K562 (cell line): ENCODE measurements around the gene OSM. TPM values are rescaled to one million over a fixed set of nuclear protein-coding genes. Genes with fewer than 3 reads are reported as not detected.

ENCODE experiments used
- ATAC-seq: fragments of 200-7000 bp; cut with Tn5 transposase; 3 replicates; pipeline ENCODE4 v1.9.1; 2020; ENCODE audit warnings: moderate library complexity
- BruUV-seq: library from RNA; stranded (reverse); fragments of 400-500 nt; replicated peaks from 2 replicates; lab custom pipeline; 2021; lab: Mats Ljungman, UMichigan
- CTCF ChIA-PET: fragments of 300-600 bp; formaldehyde crosslinking; extraction: SDS; loops from one replicate; lab custom pipeline; 2021; ENCODE audit warnings: low intra/inter-chr PET ratio; lab: Yijun Ruan, JAX
- POLR2A ChIA-PET: fragments of 300-600, 350-650 bp; sonication (Branson Sonifier 250); formaldehyde crosslinking; extraction: SDS; loops from one replicate; lab custom pipeline; 2021; ENCODE audit warnings: antibody characterized with exemption, inconsistent platforms; lab: Yijun Ruan, JAX
- DNase-seq, 4 experiments: peaks; one replicate each; pipeline versions ENCODE4 v3.0.0 to v3.0.0-alpha.2; 2011 to 2018; ENCODE audit warnings: low spot score in 3 of 4, mixed read lengths in 3 of 4; ENCODE audit errors: extremely low read depth in 1 of 4
- FAIRE-seq: peaks from 2 replicates; lab custom pipeline; 2011; peaks lifted over from hg19 to GRCh38; lab: Jason Lieb, UNC
- H2AFZ ChIP-seq: 2 replicates; pipeline ENCODE4 v1.6.0; 2011; ENCODE audit warnings: low read depth, low read length, control low read depth, inconsistent platforms
- H3K27ac ChIP-seq: fragments of 200-600 bp; 3 replicates; pipeline ENCODE4 v1.8.0; 2011; ENCODE audit warnings: low read depth, mild to moderate bottlenecking, control low read depth, inconsistent platforms, low read length, moderate library complexity, mixed read lengths; ENCODE audit errors: extremely low read depth
- H3K27me3 ChIP-seq, 2 experiments: fragments of 300-600 bp in 1 of 2; 2 replicates in 1 of 2; 3 replicates in 1 of 2; pipeline versions ENCODE4 v1.6.0 to v1.8.0; 2011; ENCODE audit warnings: inconsistent platforms in 2 of 2, low read length in 2 of 2, mild to moderate bottlenecking in 1 of 2, mixed read lengths in 1 of 2, moderate library complexity in 1 of 2; ENCODE audit not compliant: control insufficient read depth in 2 of 2, insufficient read depth in 2 of 2
- H3K36me3 ChIP-seq: fragments of 300-600 bp; 3 replicates; pipeline ENCODE4 v1.8.0; 2011; ENCODE audit warnings: mild to moderate bottlenecking, low read length, inconsistent platforms; ENCODE audit not compliant: control insufficient read depth, insufficient read depth
- H3K4me1 ChIP-seq, 2 experiments: fragments of 200-600 bp in 1 of 2; replicated peaks in 1 of 2; 2 replicates in 1 of 2; 3 replicates in 1 of 2; pipeline versions ENCODE4 v1.5.1 to v1.8.0; 2011; ENCODE audit warnings: inconsistent platforms in 2 of 2, low read length in 2 of 2, mild to moderate bottlenecking in 1 of 2, mixed read lengths in 1 of 2, moderate library complexity in 1 of 2; ENCODE audit not compliant: control insufficient read depth in 2 of 2, insufficient read depth in 2 of 2
- H3K4me2 ChIP-seq: 2 replicates; pipeline ENCODE4 v1.6.1; 2011; ENCODE audit warnings: low read length, control low read depth, inconsistent platforms, mixed read lengths; ENCODE audit not compliant: insufficient read depth
- H3K4me3 ChIP-seq: fragments of 200-600 bp; sonication (generic), shearing (Covaris generic); 2 replicates; pipeline ENCODE4 v1.5.1; 2016; ENCODE audit warnings: control low read depth, inconsistent platforms
- H3K79me2 ChIP-seq: fragments of 200-600 bp; 3 replicates; pipeline ENCODE4 v1.8.0; 2011; ENCODE audit warnings: low read length, inconsistent platforms; ENCODE audit not compliant: control insufficient read depth, insufficient read depth
- H3K9ac ChIP-seq, 2 experiments: 2 replicates each; pipeline versions ENCODE4 v1.6.0 to v1.6.1; 2011; ENCODE audit warnings: low read depth in 2 of 2, low read length in 2 of 2, control low read depth in 1 of 2, inconsistent platforms in 1 of 2, mild to moderate bottlenecking in 1 of 2, mixed read lengths in 1 of 2; ENCODE audit not compliant: insufficient read depth in 1 of 2
- H3K9me1 ChIP-seq: one replicate; pipeline ENCODE4 v1.6.0; 2011; ENCODE audit warnings: inconsistent platforms, mild to moderate bottlenecking, low read length, moderate library complexity; ENCODE audit not compliant: control insufficient read depth, insufficient read depth
- H3K9me3 ChIP-seq: replicated peaks from 2 replicates; pipeline ENCODE4 v1.5.1; 2011; ENCODE audit warnings: low read depth, low read length, inconsistent platforms; ENCODE audit not compliant: control insufficient read depth, insufficient read depth
- H4K20me1 ChIP-seq: replicated peaks from 2 replicates; pipeline ENCODE4 v1.6.1; 2011; ENCODE audit warnings: low read length, inconsistent platforms, mixed read lengths; ENCODE audit not compliant: control insufficient read depth, insufficient read depth
- SRSF9 ChIP-seq: fragments of 200-400 bp; formaldehyde crosslinking; IDR thresholded peaks from 2 replicates; pipeline ENCODE4 v1.6.1; 2017; ENCODE audit warnings: low read depth, low read length, borderline replicate concordance
- ZC3H4 ChIP-seq: sonication (generic); formaldehyde crosslinking; IDR thresholded peaks from 2 replicates; pipeline ENCODE4 v1.9.0; 2021; ENCODE audit warnings: missing genetic modification reagents, borderline replicate concordance
- ZNF12 ChIP-seq: sonication (generic); formaldehyde crosslinking; IDR thresholded peaks from 2 replicates; pipeline ENCODE4 v1.4.0; 2020; ENCODE audit warnings: mild to moderate bottlenecking, missing genetic modification reagents
- ZNF174 ChIP-seq: fragments of 250-450 bp; sonication (Bioruptor Pico); IDR thresholded peaks from 2 replicates; pipeline ENCODE4 v1.4.0; 2020; ENCODE audit warnings: mild to moderate bottlenecking
- WGBS: fragments of 100-300 bp; shearing (Covaris generic); methylation state at CpG from one replicate; pipeline ENCODE4 v1.1.6; 2016; ENCODE audit warnings: low coverage, mixed read lengths; ENCODE audit not compliant: insufficient coverage; ENCODE audit errors: missing lambda C conversion rate; 5-methylcytosine and 5-hydroxymethylcytosine counted together
- in situ Hi-C: fragments of 300-500 bp; cut with MboI; formaldehyde crosslinking; loops from 4 replicates; pipeline ENCODE4 v1.15.0; 2018; ENCODE audit warnings: inconsistent platforms, mixed read lengths
- intact Hi-C: fragments of 100-400 bp; cut with micrococcal nuclease; formaldehyde crosslinking; loops from 2 replicates; pipeline ENCODE4 v1.14.2; 2022
- polyA plus RNA-seq, 8 experiments: library from polyadenylated mRNA; depleted of rRNA in 4 of 8; stranded (reverse) in 5 of 8; unstranded in 3 of 8; fragments of >200 nt; fragmentation: Nextera tagmentation in 2 of 8; fragmentation: Illumina TruSeq in 1 of 8; extraction: Ambion mirVana in 2 of 8; extraction: Trizol in 1 of 8; gene quantifications; 2 replicates each; pipeline versions ENCODE4 v1.2.1 to v1.2.3, GENCODE V29; 2011 to 2014; ENCODE audit warnings: inconsistent platforms in 1 of 8, missing spikeins in 1 of 8
- total RNA-seq, 7 experiments: library from RNA; depleted of rRNA in 6 of 7; stranded (reverse); fragments of >200 nt in 6 of 7; fragmentation: Illumina TruSeq in 2 of 7; extraction: Trizol in 2 of 7; gene quantifications; 2 replicates each; pipeline versions ENCODE4 v1.2.1 to v1.2.3, GENCODE V29; 2011 to 2021; ENCODE audit warnings: low replicate concordance in 1 of 7

Gene OSM
- total and polyA plus RNA-seq, 9 of the 15 experiments (the other 6 are each of a cell fraction or from before 2014, with no cell fraction given): 0.22 TPM; not detected in 8

DNA sequence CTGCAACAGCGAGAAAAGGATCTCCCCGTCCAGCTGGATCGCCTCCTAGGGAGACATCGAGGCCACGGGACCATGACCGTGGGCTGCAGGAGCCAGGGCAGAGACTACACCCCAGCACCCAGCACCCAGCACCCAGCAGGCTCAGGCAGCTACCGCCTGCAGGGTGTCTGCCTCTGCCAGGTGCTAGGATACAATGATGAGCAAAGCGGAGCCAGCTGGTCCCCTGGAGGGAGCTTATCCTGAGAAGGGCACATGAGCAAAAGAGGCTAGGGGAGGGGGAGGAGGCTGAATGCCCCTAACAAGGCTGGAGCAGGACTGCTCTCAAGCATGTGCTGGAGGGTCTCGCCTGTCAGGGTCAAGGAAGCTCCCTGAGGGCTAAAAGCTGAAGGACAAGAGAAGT lies 27.4 kb upstream of the OSM start (continued):
- TF ChIP-seq ZNF174 (CRISPR knock-in tag) (no peak), ZNF12 (CRISPR knock-in tag) (no peak)
- TF ChIP-seq, all 486 proteins: peak for 0

DNA sequence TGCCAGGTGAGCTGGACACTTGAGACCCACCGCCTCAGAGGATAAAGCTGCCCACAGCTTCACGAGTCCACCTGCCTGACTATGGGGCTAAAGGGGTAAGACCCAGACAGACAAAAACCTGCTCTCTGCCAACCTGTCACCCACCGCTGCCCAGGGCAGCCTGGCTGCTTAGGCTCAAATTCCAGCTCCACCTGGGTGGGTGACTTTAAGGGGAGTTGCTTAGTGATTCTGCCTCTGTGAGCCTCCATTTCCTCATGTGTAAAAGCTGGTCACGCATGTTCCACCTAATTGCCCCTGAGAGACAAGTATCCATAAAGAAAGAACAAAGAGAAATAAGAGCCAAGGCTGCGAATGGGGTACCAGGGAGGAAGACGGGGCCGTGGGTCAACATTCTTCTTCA lies 26.4 kb upstream of the OSM start:
- WGBS: 94% methylated on average over 5 of the region's 7 CpGs
- no peak overlapping the region for H3K4me3 ChIP-seq
- peaks cover 6% of the 10 kb centered on the region; the same call in 1 of the 2 replicates for H4K20me1 ChIP-seq
- H3K27me3 ChIP-seq: no peaks in the 10 kb centered on the region
- H3K9me3 ChIP-seq: no peaks in the 10 kb centered on the region
- ChIA-PET POLR2A (interaction anchor here (1.2 kb wide), 1 partner anchor 11 kb away, joined by 3 read pairs; no protein-coding TSS in a partner anchor), CTCF (no interaction called here)
- BruUV-seq: no TSS peak
- H2AFZ ChIP-seq: no peak overlapping the region
- H3K4me1 ChIP-seq: peaks cover 17 to 30% of the 10 kb centered on the region in 2 experiments; a peak in 4 of 5 replicates
- no peak for ATAC-seq
- in situ Hi-C loops: no loop called here
- intact Hi-C loops: no loop called here
- no peaks in the 10 kb centered on the region for H3K9me1 ChIP-seq
- H3K4me2 ChIP-seq: no peak overlapping the region
- DNase-seq: no peak
- no peaks in the 10 kb centered on the region for H3K79me2 ChIP-seq
- TF ChIP-seq ZC3H4 (no peak), SRSF9 (no peak)
- H3K36me3 ChIP-seq: peaks cover 16% of the 10 kb centered on the region; the same call in 1 of the 3 replicates
- H3K9ac ChIP-seq: no peak overlapping the region
- no peak for FAIRE-seq
- H3K27ac ChIP-seq: no peak overlapping the region
